CD14-positive monocyte (primary cell): ENCODE results near the gene LRRC55. TPM values are rescaled to one million over a fixed set of nuclear protein-coding genes. Genes with fewer than 3 reads are reported as not detected.

Experiments
- DNase-seq, 3 donors: peaks; one replicate each; pipeline ENCODE4 v3.0.0-alpha.2; 2011 to 2022
- H2AFZ ChIP-seq: 2 replicates; pipeline ENCODE4 v1.6.0; 2012; ENCODE audit warnings: mild to moderate bottlenecking, low read depth, low read length, inconsistent platforms; ENCODE audit not compliant: insufficient read depth, poor library complexity, severe bottlenecking
- H3K27ac ChIP-seq, 2 donors: 1 replicate in 1 of 2; 2 replicates in 1 of 2; pipeline ENCODE4 v1.5.1; 2012 to 2013; ENCODE audit warnings: low read length in 2 of 2, control low read depth in 1 of 2, inconsistent platforms in 1 of 2, low read depth in 1 of 2, mild to moderate bottlenecking in 1 of 2
- H3K27me3 ChIP-seq, 2 donors: one replicate each; pipeline versions ENCODE4 v1.6.0 to v1.6.1; 2011 to 2013; ENCODE audit warnings: low read length in 2 of 2; ENCODE audit not compliant: control insufficient read depth in 2 of 2, insufficient read depth in 2 of 2
- H3K36me3 ChIP-seq, 2 donors: replicated peaks in 1 of 2; 1 replicate in 1 of 2; 2 replicates in 1 of 2; pipeline versions ENCODE4 v1.5.1 to v1.6.1; 2012 to 2013; ENCODE audit warnings: low read length in 2 of 2, control low read depth in 1 of 2, inconsistent platforms in 1 of 2, mild to moderate bottlenecking in 1 of 2; ENCODE audit not compliant: insufficient read depth in 2 of 2, control insufficient read depth in 1 of 2
- H3K4me1 ChIP-seq, 2 donors: 1 replicate in 1 of 2; 2 replicates in 1 of 2; pipeline versions ENCODE4 v1.5.1 to v1.6.1; 2012 to 2013; ENCODE audit warnings: low read length in 2 of 2, control low read depth in 1 of 2, inconsistent platforms in 1 of 2, mild to moderate bottlenecking in 1 of 2, moderate library complexity in 1 of 2; ENCODE audit not compliant: insufficient read depth in 2 of 2, control insufficient read depth in 1 of 2
- H3K4me2 ChIP-seq: replicated peaks from 2 replicates; pipeline ENCODE3; 2012; ENCODE audit warnings: low read length, moderate library complexity, mild to moderate bottlenecking; ENCODE audit not compliant: poor library complexity, severe bottlenecking; ENCODE audit errors: extremely low read depth
- H3K4me3 ChIP-seq, 3 experiments: fragments of 200-600 bp in 1 of 3; sonication (generic) in 1 of 3; replicated peaks in 1 of 3; 1 replicate in 2 of 3; 2 replicates in 1 of 3; pipeline ENCODE4 v1.5.1; 2011 to 2013; ENCODE audit warnings: low read length in 3 of 3, mild to moderate bottlenecking in 3 of 3, control low read depth in 2 of 3, low read depth in 2 of 3, inconsistent platforms in 1 of 3, moderate library complexity in 1 of 3
- H3K79me2 ChIP-seq: 2 replicates; pipeline ENCODE4 v1.6.0; 2012; ENCODE audit warnings: mild to moderate bottlenecking, control low read depth, inconsistent platforms, low read length, moderate library complexity; ENCODE audit not compliant: insufficient read depth
- H3K9ac ChIP-seq: 2 replicates; pipeline ENCODE4 v1.6.0; 2017; ENCODE audit warnings: low read length, mild to moderate bottlenecking; ENCODE audit not compliant: insufficient read depth, poor library complexity, severe bottlenecking
- H3K9me3 ChIP-seq, 2 donors: replicated peaks in 1 of 2; 1 replicate in 1 of 2; 2 replicates in 1 of 2; pipeline versions ENCODE4 v1.5.1 to v1.6.1; 2012 to 2013; ENCODE audit warnings: low read length in 2 of 2, control low read depth in 1 of 2; ENCODE audit not compliant: control insufficient read depth in 1 of 2, insufficient read depth in 1 of 2
- H4K20me1 ChIP-seq: 2 replicates; pipeline ENCODE4 v1.6.0; 2012; ENCODE audit warnings: mild to moderate bottlenecking, low read length, control low read depth, moderate library complexity; ENCODE audit not compliant: insufficient read depth
- H3K27ac Mint-ChIP-seq, 7 donors: one replicate each; pipeline ENCODE4 v1.8.0; 2020; ENCODE audit warnings: mild to moderate bottlenecking in 7 of 7, mixed read lengths in 7 of 7, moderate library complexity in 6 of 7, inconsistent platforms in 2 of 7
- H3K27me3 Mint-ChIP-seq, 3 donors: one replicate each; pipeline ENCODE4 v1.8.0; 2021 to 2022; ENCODE audit warnings: low read depth in 3 of 3, mild to moderate bottlenecking in 3 of 3, mixed read lengths in 3 of 3, moderate library complexity in 3 of 3, inconsistent platforms in 1 of 3
- H3K36me3 Mint-ChIP-seq, 2 donors: one replicate each; pipeline ENCODE4 v1.8.0; 2020; ENCODE audit warnings: mixed read lengths in 2 of 2, inconsistent platforms in 1 of 2, mild to moderate bottlenecking in 1 of 2
- H3K4me1 Mint-ChIP-seq: one replicate; pipeline ENCODE4 v1.8.0; 2020; ENCODE audit warnings: mild to moderate bottlenecking, mixed read lengths
- H3K4me3 Mint-ChIP-seq, 2 donors: one replicate each; pipeline ENCODE4 v1.8.0; 2020; ENCODE audit warnings: mild to moderate bottlenecking in 2 of 2, mixed read lengths in 2 of 2, moderate library complexity in 1 of 2
- H3K9me3 Mint-ChIP-seq, 7 donors: one replicate each; pipeline ENCODE4 v1.8.0; 2020 to 2022; ENCODE audit warnings: mixed read lengths in 7 of 7, mild to moderate bottlenecking in 6 of 7, moderate library complexity in 6 of 7, inconsistent platforms in 2 of 7
- CTCF ChIP-seq: fragments of 200-600 bp; IDR thresholded peaks from one replicate; pipeline ENCODE4 v1.8.0; 2022; ENCODE audit warnings: antibody characterized with exemption, mild to moderate bottlenecking
- WGBS: methylation state at CpG from one replicate; pipeline ENCODE4 v1.1.5; 2013; ENCODE audit warnings: missing lambda C conversion rate; ENCODE audit not compliant: insufficient coverage; 5-methylcytosine and 5-hydroxymethylcytosine counted together
- intact Hi-C, 2 donors: fragments of 100-400 bp; cut with micrococcal nuclease; formaldehyde crosslinking; loops; one replicate each; pipeline versions ENCODE4 v1.15.0 to v1.15.1; 2023
- polyA plus RNA-seq, 3 donors: library from polyadenylated mRNA; depleted of rRNA in 1 of 3; unstranded in 2 of 3; stranded (reverse) in 1 of 3; fragments of 300-500 nt in 2 of 3; fragments of >200 nt in 1 of 3; fragmentation: Illumina TruSeq in 2 of 3; gene quantifications; 1 replicate in 2 of 3; 2 replicates in 1 of 3; pipeline ENCODE4 v1.2.3, GENCODE V29; 2012 to 2021

LRRC55 gene
- polyA plus RNA-seq, 3 donors, result not detected

GRCh38 chr11:57192316-57192715 lies 10.6 kb downstream of the LRRC55 start:
- no peak overlapping the region for H3K4me3 Mint-ChIP-seq
- no peak for TF ChIP-seq CTCF
- Histone ChIP-seq H3K9me3 (no peaks in the 10 kb centered on the region), H3K4me2 (no peak overlapping the region), H2AFZ (no peak overlapping the region), H3K27me3 (peaks cover 2 to 4% of the 10 kb centered on the region in 2 donors), H4K20me1 (no peaks in the 10 kb centered on the region), H3K36me3 (no peaks in the 10 kb centered on the region), H3K27ac (no peak overlapping the region), H3K79me2 (no peaks in the 10 kb centered on the region), H3K4me3 (no peak overlapping the region), H3K9ac (no peak overlapping the region), H3K4me1 (no peaks in the 10 kb centered on the region)
- H3K4me1 Mint-ChIP-seq, result no peaks in the 10 kb centered on the region
- no peak for DNase-seq
- no peak overlapping the region for H3K27ac Mint-ChIP-seq
- intact Hi-C loops, result no loop called here
- no peaks in the 10 kb centered on the region for H3K36me3 Mint-ChIP-seq
- peaks cover 5 to 14% (median 10%) of the 10 kb centered on the region in 3 donors for H3K27me3 Mint-ChIP-seq
- WGBS, result no CpG with 5 or more reads among the region's 1 CpG
- H3K9me3 Mint-ChIP-seq, result peaks cover 0 to 5% (median 2%) of the 10 kb centered on the region in 7 donors

- WGBS, result 71% methylated on average over 4 of the region's 6 CpGs
- Mint-ChIP-seq H3K27me3 (peaks cover 6 to 23% (median 9%) of the 10 kb centered on the region in 3 donors), H3K4me3 (no peak overlapping the region), H3K4me1 (no peaks in the 10 kb centered on the region), H3K36me3 (no peaks in the 10 kb centered on the region), H3K9me3 (peaks cover 0 to 4% (median 2%) of the 10 kb centered on the region in 7 donors), H3K27ac (no peak overlapping the region)
- no peaks in the 10 kb centered on the region for H4K20me1 ChIP-seq
- no peaks in the 10 kb centered on the region for H3K36me3 ChIP-seq
- intact Hi-C loops, result no loop called here
- TF ChIP-seq CTCF, result no peak
- H3K9me3 ChIP-seq, result no peaks in the 10 kb centered on the region
- no peaks in the 10 kb centered on the region for H3K4me1 ChIP-seq
- H3K4me3 ChIP-seq, result no peak overlapping the region
- H3K79me2 ChIP-seq, result no peaks in the 10 kb centered on the region
- DNase-seq, result no peak
- peaks cover under 1 to 4% of the 10 kb centered on the region in 2 donors for H3K27me3 ChIP-seq
- H3K27ac ChIP-seq, result no peak overlapping the region
- H2AFZ ChIP-seq, result no peak overlapping the region
- no peak overlapping the region for H3K4me2 ChIP-seq
- no peak overlapping the region for H3K9ac ChIP-seq
Measured at GRCh38 chr11:57196596-57196995, 14.8 kb downstream of the LRRC55 start.
